Common myeloid progenitor, CD34-positive (primary cell): ENCODE measurements around the gene MFF.
A peak's percentile ranks its signal among the peaks of the same experiment; 100 is the strongest.

ENCODE experiments used
- CTCF ChIA-PET: fragments of 350-600 bp; sonication (Branson Sonifier 250); formaldehyde crosslinking; loops from one replicate; lab custom pipeline; 2021; ENCODE audit warnings: antibody characterized with exemption; lab: Charles Lee
- POLR2A ChIA-PET: fragments of 350-600 bp; sonication (Branson Sonifier 250); formaldehyde crosslinking; loops from one replicate; lab custom pipeline; 2021; ENCODE audit warnings: antibody characterized with exemption; lab: Charles Lee
- DNase-seq, 3 donors: peaks; one replicate each; pipeline versions ENCODE4 v3.0.0 to v3.0.0-alpha.2; 2013
- H3K27ac ChIP-seq, 2 experiments: 1 replicate in 1 of 2; 2 replicates in 1 of 2; pipeline ENCODE4 v1.7.0; 2013; ENCODE audit warnings: inconsistent platforms in 2 of 2, low read length in 2 of 2, mild to moderate bottlenecking in 2 of 2, low read depth in 1 of 2, moderate library complexity in 1 of 2; ENCODE audit not compliant: severe bottlenecking in 2 of 2, insufficient read depth in 1 of 2, poor library complexity in 1 of 2
- H3K27me3 ChIP-seq, 5 experiments: replicated peaks in 2 of 5; 1 replicate in 3 of 5; 2 replicates in 2 of 5; pipeline versions ENCODE4 v1.6.1 to v1.7.0; 2013; ENCODE audit warnings: low read length in 4 of 5, mild to moderate bottlenecking in 2 of 5, moderate library complexity in 2 of 5, inconsistent platforms in 1 of 5; ENCODE audit not compliant: insufficient read depth in 5 of 5, control insufficient read depth in 4 of 5
- H3K36me3 ChIP-seq, 4 experiments: 1 replicate in 2 of 4; 2 replicates in 2 of 4; pipeline versions ENCODE4 v1.6.1 to v1.7.0; 2013; ENCODE audit warnings: low read length in 3 of 4, control low read depth in 1 of 4, mild to moderate bottlenecking in 1 of 4; ENCODE audit not compliant: control insufficient read depth in 4 of 4, insufficient read depth in 4 of 4
- H3K4me1 ChIP-seq, 4 experiments: 1 replicate in 3 of 4; 2 replicates in 1 of 4; pipeline versions ENCODE4 v1.6.1 to v1.7.1; 2013; ENCODE audit warnings: low read length in 3 of 4, mild to moderate bottlenecking in 3 of 4, control low read depth in 1 of 4, inconsistent platforms in 1 of 4, moderate library complexity in 1 of 4; ENCODE audit not compliant: control insufficient read depth in 4 of 4, insufficient read depth in 4 of 4; ENCODE audit errors: control extremely low read depth in 1 of 4
- H3K4me3 ChIP-seq, 7 experiments: 1 replicate in 4 of 7; 2 replicates in 3 of 7; pipeline versions ENCODE4 v1.5.1 to v1.7.0; 2013; ENCODE audit warnings: mild to moderate bottlenecking in 7 of 7, low read length in 6 of 7, moderate library complexity in 6 of 7, inconsistent platforms in 2 of 7, low read depth in 2 of 7, control low read depth in 1 of 7; ENCODE audit not compliant: insufficient read depth in 4 of 7, control insufficient read depth in 1 of 7; ENCODE audit errors: extremely low read depth in 1 of 7
- H3K9me3 ChIP-seq, 5 experiments: 1 replicate in 4 of 5; 2 replicates in 1 of 5; pipeline versions ENCODE4 v1.6.1 to v1.7.1; 2013; ENCODE audit warnings: low read length in 4 of 5, mild to moderate bottlenecking in 2 of 5, inconsistent platforms in 1 of 5, low read depth in 1 of 5, moderate library complexity in 1 of 5; ENCODE audit not compliant: control insufficient read depth in 4 of 5, insufficient read depth in 2 of 5; ENCODE audit errors: control extremely low read depth in 1 of 5
- WGBS: methylation state at CpG from one replicate; pipeline ENCODE4 v1.1.5; 2013; ENCODE audit not compliant: insufficient coverage; 5-methylcytosine and 5-hydroxymethylcytosine counted together

Gene MFF

GRCh38 chr2:227394401-227394800, 69.3 kb downstream of the MFF start:
- H3K9me3 ChIP-seq = no peaks in the 10 kb centered on the region
- CTCF ChIA-PET = no interaction called here
- no peak overlapping the region for H3K4me3 ChIP-seq
- H3K4me1 ChIP-seq = peaks cover 0 to 27% (median 16%) of the 10 kb centered on the region in 4 experiments
- 67% methylated on average over 2 of the region's 2 CpGs for WGBS
- no peaks in the 10 kb centered on the region for H3K27me3 ChIP-seq
- H3K36me3 ChIP-seq = no peaks in the 10 kb centered on the region
- peak in 2 of 3 donors; percentile 34 to 51 for DNase-seq
- POLR2A ChIA-PET = no interaction called here
- H3K27ac ChIP-seq = no peak overlapping the region

- no peak for DNase-seq
- H3K27ac ChIP-seq = no peak overlapping the region
- peaks cover 0 to 27% (median 16%) of the 10 kb centered on the region in 4 experiments for H3K4me1 ChIP-seq
- ChIA-PET CTCF (no interaction called here), POLR2A (no interaction called here)
- H3K27me3 ChIP-seq = no peaks in the 10 kb centered on the region
- H3K4me3 ChIP-seq = no peak overlapping the region
- H3K36me3 ChIP-seq = no peaks in the 10 kb centered on the region
- WGBS = no CpG with 5 or more reads among the region's 1 CpG
- H3K9me3 ChIP-seq = no peaks in the 10 kb centered on the region
Measured at GRCh38 chr2:227395556-227395955, 70.5 kb downstream of the MFF start.

GRCh38 chr2:227397562-227397961, 72.5 kb downstream of the MFF start:
- peak overlapping the region in 2 of 7 experiments; percentile 4 to 8 for H3K4me3 ChIP-seq
- H3K27ac ChIP-seq = no peak overlapping the region
- H3K9me3 ChIP-seq = no peaks in the 10 kb centered on the region
- POLR2A ChIA-PET = no interaction called here
- 0% methylated on average over 2 of the region's 4 CpGs for WGBS
- no peaks in the 10 kb centered on the region for H3K27me3 ChIP-seq
- CTCF ChIA-PET = interaction anchor here (0.9 to 1.3 kb wide), 3 partner anchors 10 to 368 kb away, joined by 3 to 7 read pairs (median 4); partner anchors contain the start of gene SCYGR1
- H3K4me1 ChIP-seq = peaks cover 0 to 27% (median 16%) of the 10 kb centered on the region in 4 experiments
- DNase-seq = peak; percentile 13 to 35 (median 20)
- H3K36me3 ChIP-seq = no peaks in the 10 kb centered on the region

GRCh38 chr2:227398684-227399670, 73.9 kb downstream of the MFF start:
- ChIA-PET POLR2A (no interaction called here), CTCF (interaction anchor here (0.9 to 1.3 kb wide), 4 partner anchors 8 to 367 kb away, joined by 3 to 7 read pairs (median 4); partner anchors contain the start of gene SCYGR1)
- no peaks in the 10 kb centered on the region for H3K36me3 ChIP-seq
- 30% methylated on average over 2 of the region's 4 CpGs for WGBS
- H3K4me1 ChIP-seq = peaks cover 0 to 24% (median 16%) of the 10 kb centered on the region in 4 experiments
- no peak for DNase-seq
- H3K9me3 ChIP-seq = no peaks in the 10 kb centered on the region
- no peaks in the 10 kb centered on the region for H3K27me3 ChIP-seq
- H3K4me3 ChIP-seq = no peak overlapping the region
- H3K27ac ChIP-seq = no peak overlapping the region

GRCh38 chr2:227401550-227401949, 76.5 kb downstream of the MFF start:
- no peaks in the 10 kb centered on the region for H3K27me3 ChIP-seq
- DNase-seq = no peak
- H3K9me3 ChIP-seq = no peaks in the 10 kb centered on the region
- CTCF ChIA-PET = interaction anchor here (1.3 kb wide), 1 partner anchor 23 kb away, joined by 3 read pairs; no protein-coding TSS in a partner anchor
- H3K27ac ChIP-seq = no peak overlapping the region
- H3K4me3 ChIP-seq = no peak overlapping the region
- POLR2A ChIA-PET = no interaction called here
- WGBS = 100% methylated on average over 2 of the region's 2 CpGs
- H3K4me1 ChIP-seq = peaks cover 0 to 25% (median 18%) of the 10 kb centered on the region in 4 experiments
- no peaks in the 10 kb centered on the region for H3K36me3 ChIP-seq

GRCh38 chr2:227402321-227402720, 77.3 kb downstream of the MFF start:
- ChIA-PET CTCF (interaction anchor here (1.3 kb wide), 1 partner anchor 24 kb away, joined by 3 read pairs; no protein-coding TSS in a partner anchor), POLR2A (no interaction called here)
- Histone ChIP-seq H3K27me3 (no peaks in the 10 kb centered on the region), H3K4me1 (peaks cover 0 to 22% (median 15%) of the 10 kb centered on the region in 4 experiments), H3K27ac (no peak overlapping the region), H3K9me3 (no peaks in the 10 kb centered on the region), H3K4me3 (no peak overlapping the region), H3K36me3 (no peaks in the 10 kb centered on the region)
- no peak for DNase-seq

GRCh38 chr2:227402959-227403358, 77.9 kb downstream of the MFF start:
- no peak for DNase-seq
- peaks cover 0 to 16% (median 9%) of the 10 kb centered on the region in 4 experiments for H3K4me1 ChIP-seq
- no peak overlapping the region for H3K27ac ChIP-seq
- H3K4me3 ChIP-seq = no peak overlapping the region
- WGBS = 67% methylated on average over 3 of the region's 4 CpGs
- H3K27me3 ChIP-seq = no peaks in the 10 kb centered on the region
- ChIA-PET POLR2A (no interaction called here), CTCF (no interaction called here)
- no peaks in the 10 kb centered on the region for H3K9me3 ChIP-seq
- H3K36me3 ChIP-seq = no peaks in the 10 kb centered on the region
